HUES6 (cell line): Measurements from ENCODE around the gene CREB3.

Source experiments
- H3K27ac ChIP-seq: 2 replicates; pipeline ENCODE4 v1.7.0; 2013; ENCODE audit warnings: low read depth, mild to moderate bottlenecking, low read length, inconsistent platforms
- H3K27me3 ChIP-seq: 2 replicates; pipeline ENCODE4 v1.6.1; 2013; ENCODE audit warnings: low read length; ENCODE audit not compliant: control insufficient read depth, insufficient read depth
- H3K36me3 ChIP-seq: 2 replicates; pipeline ENCODE4 v1.6.1; 2013; ENCODE audit warnings: low read length; ENCODE audit not compliant: control insufficient read depth, insufficient read depth
- H3K4me1 ChIP-seq: 2 replicates; pipeline ENCODE4 v1.6.1; 2013; ENCODE audit warnings: low read length; ENCODE audit not compliant: control insufficient read depth, insufficient read depth
- H3K4me3 ChIP-seq: 2 replicates; pipeline ENCODE4 v1.5.1; 2013; ENCODE audit warnings: low read depth, low read length
- H3K9ac ChIP-seq: one replicate; pipeline ENCODE4 v1.6.1; 2013; ENCODE audit warnings: mild to moderate bottlenecking, low read length
- H3K9me3 ChIP-seq: 2 replicates; pipeline ENCODE4 v1.6.1; 2013; ENCODE audit warnings: low read depth, low read length; ENCODE audit not compliant: control insufficient read depth, insufficient read depth

Gene CREB3

DNA sequence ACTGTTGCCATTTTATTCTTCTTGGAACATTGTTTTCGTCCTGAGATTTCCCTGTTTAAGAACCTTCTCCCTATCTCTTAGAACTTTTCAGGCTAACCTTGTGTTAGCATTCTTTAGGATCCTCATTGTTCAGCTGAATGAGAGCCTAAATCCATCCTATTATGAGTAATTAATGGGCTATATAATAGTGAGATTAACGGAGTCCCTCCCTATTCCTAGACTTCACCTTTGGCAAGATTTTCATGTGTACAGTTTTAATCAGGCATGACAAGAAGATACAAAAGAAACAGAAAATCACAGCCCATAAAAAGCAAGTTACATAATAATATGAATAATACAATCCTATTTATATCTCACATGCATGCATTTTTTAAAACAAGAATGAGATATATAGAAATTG lies 30.7 kb downstream of the CREB3 start:
- Histone ChIP-seq H3K4me1 (no peaks in the 10 kb centered on the region), H3K9ac (no peak overlapping the region), H3K4me3 (no peak overlapping the region)

DNA sequence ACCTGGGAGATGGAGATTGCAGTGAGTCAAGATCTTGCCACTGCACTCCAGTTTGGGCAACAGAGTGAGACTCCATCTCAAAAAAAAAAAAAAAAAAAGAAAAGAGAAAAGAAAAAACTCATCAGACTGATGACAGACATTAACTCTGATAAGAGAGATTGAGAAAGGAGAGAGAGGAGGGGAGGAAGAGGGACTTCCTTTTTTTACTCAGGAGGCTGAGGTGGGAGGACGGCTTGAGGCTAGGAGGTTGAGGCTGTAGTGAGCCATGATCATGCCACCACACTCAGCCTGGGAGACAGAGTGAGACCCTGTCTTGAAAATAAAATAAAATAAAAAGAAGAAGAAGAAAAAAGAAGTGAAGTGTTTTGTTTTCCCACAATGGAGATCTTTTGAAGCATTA lies 31.3 kb downstream of the CREB3 start:
- Histone ChIP-seq H3K9me3 (no peaks in the 10 kb centered on the region), H3K9ac (no peak overlapping the region), H3K4me1 (no peaks in the 10 kb centered on the region), H3K4me3 (no peak overlapping the region), H3K27me3 (no peaks in the 10 kb centered on the region), H3K27ac (no peak overlapping the region), H3K36me3 (peaks cover 4% of the 10 kb centered on the region; the same call in 1 of the 2 replicates)

More for the DNA sequence above, 30.7 kb downstream of the CREB3 start:
- Histone ChIP-seq H3K27me3 (no peaks in the 10 kb centered on the region), H3K27ac (no peak overlapping the region), H3K9me3 (no peaks in the 10 kb centered on the region), H3K36me3 (peaks cover 4% of the 10 kb centered on the region; the same call in 1 of the 2 replicates)

DNA sequence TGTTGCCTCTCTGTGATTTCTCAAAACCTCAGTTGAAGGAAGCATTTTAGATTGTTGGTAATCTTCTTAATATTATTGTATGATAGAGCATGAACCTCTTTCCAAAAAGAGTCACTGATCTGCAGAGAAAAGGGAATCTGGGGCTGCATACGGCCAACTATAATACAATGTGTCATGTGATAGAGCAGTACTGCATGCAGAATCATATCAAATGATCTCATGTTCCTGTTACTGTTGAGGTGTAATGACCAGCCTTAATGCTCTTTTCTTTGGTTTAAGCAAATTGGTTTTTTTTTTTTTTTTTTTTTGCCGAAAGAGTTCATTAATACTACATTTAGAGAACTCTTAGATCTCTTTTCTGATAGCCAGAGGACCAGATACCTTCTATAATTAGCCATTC lies 34.5 kb downstream of the CREB3 start:
- Histone ChIP-seq H3K4me3 (no peak overlapping the region), H3K27me3 (no peaks in the 10 kb centered on the region), H3K27ac (no peak overlapping the region), H3K9me3 (no peaks in the 10 kb centered on the region), H3K9ac (no peak overlapping the region), H3K4me1 (no peaks in the 10 kb centered on the region), H3K36me3 (no peaks in the 10 kb centered on the region)

DNA sequence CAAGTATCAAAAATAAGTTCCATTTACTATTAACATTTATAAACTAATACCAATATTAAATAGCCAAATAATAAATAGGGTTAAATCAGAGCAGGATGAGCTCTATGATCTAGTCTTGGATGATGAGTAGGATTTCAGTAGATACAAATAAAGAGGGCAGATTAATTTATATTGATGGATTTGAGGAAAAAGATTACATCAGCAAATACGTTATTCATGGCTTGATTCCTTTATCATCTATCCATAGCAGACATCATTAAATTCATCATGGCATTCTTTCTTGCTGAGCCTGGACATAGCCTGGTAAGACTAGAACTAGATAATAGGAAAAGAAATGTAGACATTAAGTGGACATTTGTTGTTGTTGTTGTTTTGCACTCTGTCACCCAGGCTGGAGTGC lies 35.0 kb downstream of the CREB3 start:
- H3K27ac ChIP-seq, result no peak overlapping the region
- H3K4me3 ChIP-seq, result no peak overlapping the region
- H3K36me3 ChIP-seq, result no peaks in the 10 kb centered on the region
- no peaks in the 10 kb centered on the region for H3K9me3 ChIP-seq
- no peak overlapping the region for H3K9ac ChIP-seq
- H3K4me1 ChIP-seq, result no peaks in the 10 kb centered on the region
- no peaks in the 10 kb centered on the region for H3K27me3 ChIP-seq

DNA sequence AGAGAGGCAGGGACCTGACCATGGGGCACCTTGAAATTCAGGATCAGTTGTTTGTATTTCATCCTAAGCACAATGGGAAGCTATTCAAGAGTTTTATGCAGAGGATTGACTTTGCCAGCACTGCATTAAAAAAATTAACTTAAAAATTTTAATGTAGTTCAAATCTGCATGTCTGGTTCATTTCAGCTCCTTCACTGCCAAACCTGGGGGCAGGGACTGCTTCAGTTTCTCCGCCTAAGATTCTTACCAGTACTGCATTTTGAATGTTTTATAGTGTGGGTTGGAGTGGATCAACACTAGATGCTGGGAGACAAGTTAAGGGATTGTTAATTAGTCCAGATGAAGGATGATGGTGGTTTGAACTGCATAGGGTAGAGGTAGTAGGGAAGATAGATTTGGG lies 37.3 kb downstream of the CREB3 start:
- Histone ChIP-seq H3K27me3 (no peaks in the 10 kb centered on the region), H3K27ac (no peak overlapping the region), H3K36me3 (no peaks in the 10 kb centered on the region), H3K9ac (no peak overlapping the region), H3K4me3 (no peak overlapping the region), H3K4me1 (peaks cover under 1% of the 10 kb centered on the region; the same call in 1 of the 2 replicates), H3K9me3 (no peaks in the 10 kb centered on the region)

DNA sequence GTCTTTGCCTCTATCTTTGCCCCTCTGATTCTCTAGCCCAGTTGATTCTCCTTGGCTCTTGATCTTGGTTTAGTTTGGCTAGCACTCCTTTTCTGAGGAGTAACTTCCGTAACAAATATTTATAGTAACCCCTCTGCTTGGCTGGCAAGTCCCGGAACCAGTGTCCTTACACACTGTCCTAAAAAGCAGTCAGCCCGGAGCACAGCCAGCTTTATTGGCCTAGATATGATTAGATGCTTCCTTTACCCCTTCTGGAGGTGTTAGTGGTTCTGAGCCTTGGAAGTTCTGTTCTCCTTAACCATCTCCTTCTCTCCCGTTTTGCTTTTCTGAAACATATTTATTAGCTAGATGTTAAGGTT lies 38.6 kb downstream of the CREB3 start:
- Histone ChIP-seq H3K36me3 (no peaks in the 10 kb centered on the region), H3K9me3 (no peaks in the 10 kb centered on the region), H3K27ac (no peak overlapping the region), H3K4me1 (peaks cover 13% of the 10 kb centered on the region), H3K4me3 (no peak overlapping the region), H3K9ac (no peak overlapping the region), H3K27me3 (no peaks in the 10 kb centered on the region)

DNA sequence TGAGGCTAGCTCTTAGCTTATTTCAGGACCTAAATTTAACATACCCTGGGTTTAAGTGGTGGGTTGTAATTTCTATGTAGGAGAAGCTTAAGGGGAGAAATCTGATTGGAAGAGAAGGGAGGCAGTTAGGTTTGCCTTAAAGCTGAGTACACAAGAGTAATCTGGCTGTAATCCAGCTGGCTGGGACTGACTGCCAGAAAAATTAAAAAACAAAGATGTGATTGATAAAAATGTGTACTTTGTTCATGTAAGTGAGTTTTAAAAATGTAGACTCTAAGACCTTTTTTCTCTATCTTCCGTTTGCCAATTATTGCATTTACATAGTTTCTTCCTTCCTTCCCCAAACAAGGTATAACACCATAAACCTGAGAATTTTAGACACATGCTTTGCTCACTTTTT lies 39.1 kb downstream of the CREB3 start:
- H3K27ac ChIP-seq, result no peak overlapping the region
- peaks cover 15% of the 10 kb centered on the region for H3K4me1 ChIP-seq
- no peak overlapping the region for H3K9ac ChIP-seq
- no peaks in the 10 kb centered on the region for H3K36me3 ChIP-seq
- H3K9me3 ChIP-seq, result no peaks in the 10 kb centered on the region
- H3K27me3 ChIP-seq, result no peaks in the 10 kb centered on the region
- H3K4me3 ChIP-seq, result no peak overlapping the region

DNA sequence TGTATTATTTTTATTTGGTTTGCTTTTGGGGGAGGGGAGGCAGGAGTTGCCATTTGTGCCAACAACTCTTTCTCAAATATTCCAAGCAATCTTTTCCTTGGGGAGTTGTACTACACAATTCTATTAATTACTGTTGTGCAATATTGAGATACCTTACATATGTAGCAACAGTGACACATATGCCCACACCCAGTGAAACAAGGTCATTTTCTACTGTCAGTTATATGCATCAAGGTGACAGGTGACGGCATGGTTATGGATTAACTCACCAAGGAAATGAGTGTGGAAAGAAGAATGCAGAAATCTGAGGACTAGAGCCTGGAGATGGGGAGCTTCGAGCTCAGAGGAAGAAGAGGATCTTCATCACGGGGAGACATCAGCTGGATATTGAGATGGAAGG lies 39.5 kb downstream of the CREB3 start:
- H3K36me3 ChIP-seq, result no peaks in the 10 kb centered on the region
- H3K9me3 ChIP-seq, result no peaks in the 10 kb centered on the region
- H3K27me3 ChIP-seq, result no peaks in the 10 kb centered on the region
- no peak overlapping the region for H3K4me3 ChIP-seq
- H3K9ac ChIP-seq, result no peak overlapping the region
- no peak overlapping the region for H3K27ac ChIP-seq
- H3K4me1 ChIP-seq, result peaks cover 15% of the 10 kb centered on the region

DNA sequence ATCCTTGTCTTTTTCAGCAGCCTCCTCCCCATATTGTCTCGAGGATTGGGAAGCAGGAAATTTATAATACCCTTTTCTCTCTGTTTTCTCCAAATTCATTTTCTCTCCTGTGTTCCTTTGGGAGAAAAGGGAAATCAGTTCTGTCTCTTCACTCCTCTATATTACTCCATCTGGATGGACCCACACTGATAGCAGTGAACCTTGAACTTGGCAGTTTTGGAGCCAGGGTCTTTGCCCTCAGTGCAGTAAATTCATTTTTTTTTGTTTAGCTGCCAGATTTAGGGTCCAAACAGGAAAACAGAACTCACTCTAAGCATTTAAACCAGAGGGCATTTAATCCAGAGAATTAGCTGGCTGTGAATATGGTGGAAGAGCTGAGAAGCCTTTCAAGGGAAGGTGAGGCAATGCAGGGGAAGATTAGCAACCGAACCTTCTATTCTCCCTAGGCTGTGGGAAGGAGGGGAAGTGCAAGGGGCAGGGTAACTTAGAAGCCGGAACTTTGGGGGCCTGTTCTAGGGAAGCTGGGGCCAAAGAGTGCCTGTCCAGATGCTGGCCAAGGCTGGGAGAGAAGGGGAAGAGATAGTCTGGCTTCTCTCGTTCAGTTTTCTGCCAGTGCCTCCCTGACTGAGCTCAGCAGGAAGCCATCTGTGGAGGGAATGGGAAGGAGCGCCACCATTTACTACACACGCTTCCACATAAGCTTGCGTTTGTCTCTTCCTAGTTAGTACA lies 42.6 kb downstream of the CREB3 start:
- no peak overlapping the region for H3K4me3 ChIP-seq
- no peaks in the 10 kb centered on the region for H3K9me3 ChIP-seq
- H3K4me1 ChIP-seq, result peaks cover 15% of the 10 kb centered on the region
- no peaks in the 10 kb centered on the region for H3K27me3 ChIP-seq
- no peak overlapping the region for H3K27ac ChIP-seq
- H3K9ac ChIP-seq, result no peak overlapping the region
- H3K36me3 ChIP-seq, result no peaks in the 10 kb centered on the region

DNA sequence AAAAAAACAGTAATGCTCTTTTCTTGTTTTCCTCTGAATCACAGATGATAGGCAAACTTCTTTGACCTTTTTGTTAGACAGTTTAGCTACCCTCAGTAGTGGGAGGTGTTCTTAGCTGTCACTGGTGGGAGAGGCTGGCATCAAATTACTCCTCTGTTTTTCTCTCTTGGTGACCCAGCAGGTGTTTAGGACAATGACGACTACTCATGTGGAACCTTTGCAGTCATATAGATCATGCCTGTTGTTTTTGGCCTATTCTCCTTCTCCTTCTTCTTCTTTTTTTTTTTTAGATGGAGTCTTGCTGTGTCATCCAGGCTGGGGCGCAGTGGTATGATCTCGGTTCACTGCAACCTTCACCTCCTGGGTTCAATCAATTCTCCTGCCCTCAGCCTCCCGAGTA lies 43.6 kb downstream of the CREB3 start:
- Histone ChIP-seq H3K36me3 (no peaks in the 10 kb centered on the region), H3K4me3 (no peak overlapping the region), H3K4me1 (peaks cover 15% of the 10 kb centered on the region), H3K27me3 (no peaks in the 10 kb centered on the region), H3K9ac (no peak overlapping the region), H3K27ac (no peak overlapping the region), H3K9me3 (no peaks in the 10 kb centered on the region)

DNA sequence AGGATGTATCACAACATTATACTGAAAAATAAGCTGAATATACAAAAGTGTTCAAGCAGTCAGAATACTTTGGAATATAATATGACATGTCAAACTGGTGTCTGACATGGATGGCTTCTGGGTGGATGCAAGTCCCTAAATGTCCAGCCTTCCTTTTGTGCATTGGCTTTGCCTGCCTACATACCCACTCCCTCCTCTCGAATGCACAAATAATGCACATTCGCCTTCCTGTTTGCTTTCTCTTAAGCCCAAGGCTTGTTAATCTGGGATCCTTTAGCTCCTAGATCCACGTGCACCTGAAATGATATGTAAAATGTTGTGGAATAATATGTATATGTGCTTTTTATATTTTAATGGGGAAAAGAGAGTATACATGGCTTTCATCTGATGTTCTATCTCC lies 46.0 kb downstream of the CREB3 start:
- Histone ChIP-seq H3K27ac (no peak overlapping the region), H3K27me3 (no peaks in the 10 kb centered on the region), H3K9me3 (no peaks in the 10 kb centered on the region), H3K36me3 (no peaks in the 10 kb centered on the region), H3K4me3 (no peak overlapping the region), H3K9ac (no peak overlapping the region), H3K4me1 (peaks cover 15% of the 10 kb centered on the region)
